CD14-positive monocyte (primary cell): ENCODE data around the gene GINS1. TPM values are rescaled to one million over a fixed set of nuclear protein-coding genes. Genes with fewer than 3 reads are reported as not detected.

Source experiments
- DNase-seq, 3 donors: peaks; one replicate each; pipeline ENCODE4 v3.0.0-alpha.2; 2011 to 2022
- H2AFZ ChIP-seq: 2 replicates; pipeline ENCODE4 v1.6.0; 2012; ENCODE audit warnings: mild to moderate bottlenecking, low read depth, low read length, inconsistent platforms; ENCODE audit not compliant: insufficient read depth, poor library complexity, severe bottlenecking
- H3K27ac ChIP-seq, 2 donors: 1 replicate in 1 of 2; 2 replicates in 1 of 2; pipeline ENCODE4 v1.5.1; 2012 to 2013; ENCODE audit warnings: low read length in 2 of 2, control low read depth in 1 of 2, inconsistent platforms in 1 of 2, low read depth in 1 of 2, mild to moderate bottlenecking in 1 of 2
- H3K27me3 ChIP-seq, 2 donors: one replicate each; pipeline versions ENCODE4 v1.6.0 to v1.6.1; 2011 to 2013; ENCODE audit warnings: low read length in 2 of 2; ENCODE audit not compliant: control insufficient read depth in 2 of 2, insufficient read depth in 2 of 2
- H3K36me3 ChIP-seq, 2 donors: replicated peaks in 1 of 2; 1 replicate in 1 of 2; 2 replicates in 1 of 2; pipeline versions ENCODE4 v1.5.1 to v1.6.1; 2012 to 2013; ENCODE audit warnings: low read length in 2 of 2, control low read depth in 1 of 2, inconsistent platforms in 1 of 2, mild to moderate bottlenecking in 1 of 2; ENCODE audit not compliant: insufficient read depth in 2 of 2, control insufficient read depth in 1 of 2
- H3K4me1 ChIP-seq, 2 donors: 1 replicate in 1 of 2; 2 replicates in 1 of 2; pipeline versions ENCODE4 v1.5.1 to v1.6.1; 2012 to 2013; ENCODE audit warnings: low read length in 2 of 2, control low read depth in 1 of 2, inconsistent platforms in 1 of 2, mild to moderate bottlenecking in 1 of 2, moderate library complexity in 1 of 2; ENCODE audit not compliant: insufficient read depth in 2 of 2, control insufficient read depth in 1 of 2
- H3K4me2 ChIP-seq: replicated peaks from 2 replicates; pipeline ENCODE3; 2012; ENCODE audit warnings: low read length, moderate library complexity, mild to moderate bottlenecking; ENCODE audit not compliant: poor library complexity, severe bottlenecking; ENCODE audit errors: extremely low read depth
- H3K4me3 ChIP-seq, 3 experiments: fragments of 200-600 bp in 1 of 3; sonication (generic) in 1 of 3; replicated peaks in 1 of 3; 1 replicate in 2 of 3; 2 replicates in 1 of 3; pipeline ENCODE4 v1.5.1; 2011 to 2013; ENCODE audit warnings: low read length in 3 of 3, mild to moderate bottlenecking in 3 of 3, control low read depth in 2 of 3, low read depth in 2 of 3, inconsistent platforms in 1 of 3, moderate library complexity in 1 of 3
- H3K79me2 ChIP-seq: 2 replicates; pipeline ENCODE4 v1.6.0; 2012; ENCODE audit warnings: mild to moderate bottlenecking, control low read depth, inconsistent platforms, low read length, moderate library complexity; ENCODE audit not compliant: insufficient read depth
- H3K9ac ChIP-seq: 2 replicates; pipeline ENCODE4 v1.6.0; 2017; ENCODE audit warnings: low read length, mild to moderate bottlenecking; ENCODE audit not compliant: insufficient read depth, poor library complexity, severe bottlenecking
- H3K9me3 ChIP-seq, 2 donors: replicated peaks in 1 of 2; 1 replicate in 1 of 2; 2 replicates in 1 of 2; pipeline versions ENCODE4 v1.5.1 to v1.6.1; 2012 to 2013; ENCODE audit warnings: low read length in 2 of 2, control low read depth in 1 of 2; ENCODE audit not compliant: control insufficient read depth in 1 of 2, insufficient read depth in 1 of 2
- H4K20me1 ChIP-seq: 2 replicates; pipeline ENCODE4 v1.6.0; 2012; ENCODE audit warnings: mild to moderate bottlenecking, low read length, control low read depth, moderate library complexity; ENCODE audit not compliant: insufficient read depth
- H3K27ac Mint-ChIP-seq, 7 donors: one replicate each; pipeline ENCODE4 v1.8.0; 2020; ENCODE audit warnings: mild to moderate bottlenecking in 7 of 7, mixed read lengths in 7 of 7, moderate library complexity in 6 of 7, inconsistent platforms in 2 of 7
- H3K27me3 Mint-ChIP-seq, 3 donors: one replicate each; pipeline ENCODE4 v1.8.0; 2021 to 2022; ENCODE audit warnings: low read depth in 3 of 3, mild to moderate bottlenecking in 3 of 3, mixed read lengths in 3 of 3, moderate library complexity in 3 of 3, inconsistent platforms in 1 of 3
- H3K36me3 Mint-ChIP-seq, 2 donors: one replicate each; pipeline ENCODE4 v1.8.0; 2020; ENCODE audit warnings: mixed read lengths in 2 of 2, inconsistent platforms in 1 of 2, mild to moderate bottlenecking in 1 of 2
- H3K4me1 Mint-ChIP-seq: one replicate; pipeline ENCODE4 v1.8.0; 2020; ENCODE audit warnings: mild to moderate bottlenecking, mixed read lengths
- H3K4me3 Mint-ChIP-seq, 2 donors: one replicate each; pipeline ENCODE4 v1.8.0; 2020; ENCODE audit warnings: mild to moderate bottlenecking in 2 of 2, mixed read lengths in 2 of 2, moderate library complexity in 1 of 2
- H3K9me3 Mint-ChIP-seq, 7 donors: one replicate each; pipeline ENCODE4 v1.8.0; 2020 to 2022; ENCODE audit warnings: mixed read lengths in 7 of 7, mild to moderate bottlenecking in 6 of 7, moderate library complexity in 6 of 7, inconsistent platforms in 2 of 7
- CTCF ChIP-seq: fragments of 200-600 bp; IDR thresholded peaks from one replicate; pipeline ENCODE4 v1.8.0; 2022; ENCODE audit warnings: antibody characterized with exemption, mild to moderate bottlenecking
- WGBS: methylation state at CpG from one replicate; pipeline ENCODE4 v1.1.5; 2013; ENCODE audit warnings: missing lambda C conversion rate; ENCODE audit not compliant: insufficient coverage; 5-methylcytosine and 5-hydroxymethylcytosine counted together
- intact Hi-C, 2 donors: fragments of 100-400 bp; cut with micrococcal nuclease; formaldehyde crosslinking; loops; one replicate each; pipeline versions ENCODE4 v1.15.0 to v1.15.1; 2023
- polyA plus RNA-seq, 3 donors: library from polyadenylated mRNA; depleted of rRNA in 1 of 3; unstranded in 2 of 3; stranded (reverse) in 1 of 3; fragments of 300-500 nt in 2 of 3; fragments of >200 nt in 1 of 3; fragmentation: Illumina TruSeq in 2 of 3; gene quantifications; 1 replicate in 2 of 3; 2 replicates in 1 of 3; pipeline ENCODE4 v1.2.3, GENCODE V29; 2012 to 2021

Gene GINS1
- polyA plus RNA-seq, 3 donors, result 0.16 to 0.48 (median 0.28) TPM

GRCh38 chr20:25484911-25485511 lies 77.5 kb downstream of the GINS1 start:
- WGBS, result 49% methylated on average over 4 of the region's 12 CpGs
- no peaks in the 10 kb centered on the region for H4K20me1 ChIP-seq
- no peak for DNase-seq
- no peaks in the 10 kb centered on the region for H3K4me1 ChIP-seq
- no peak for TF ChIP-seq CTCF
- no peaks in the 10 kb centered on the region for H3K79me2 ChIP-seq
- Mint-ChIP-seq H3K27me3 (peaks cover 10 to 23% (median 12%) of the 10 kb centered on the region in 3 donors), H3K4me3 (no peak overlapping the region), H3K4me1 (no peaks in the 10 kb centered on the region), H3K36me3 (no peaks in the 10 kb centered on the region), H3K27ac (no peak overlapping the region), H3K9me3 (no peaks in the 10 kb centered on the region)
- H3K27me3 ChIP-seq, result peaks cover 0 to 8% of the 10 kb centered on the region in 2 donors
- no peaks in the 10 kb centered on the region for H3K36me3 ChIP-seq
- no peak overlapping the region for H2AFZ ChIP-seq
- no peaks in the 10 kb centered on the region for H3K9me3 ChIP-seq
- H3K4me3 ChIP-seq, result no peak overlapping the region
- H3K9ac ChIP-seq, result no peak overlapping the region
- intact Hi-C loops, result no loop called here
- no peak overlapping the region for H3K27ac ChIP-seq
- no peak overlapping the region for H3K4me2 ChIP-seq

GRCh38 chr20:25485872-25486271 lies 78.4 kb downstream of the GINS1 start:
- WGBS, result no CpG with 5 or more reads among the region's 2 CpGs

More at GRCh38 chr20:25485872-25486271, 78.4 kb downstream of the GINS1 start:
- Mint-ChIP-seq H3K27me3 (peaks cover 13 to 23% (median 14%) of the 10 kb centered on the region in 3 donors), H3K4me1 (no peaks in the 10 kb centered on the region), H3K36me3 (no peaks in the 10 kb centered on the region), H3K9me3 (no peaks in the 10 kb centered on the region), H3K4me3 (no peak overlapping the region), H3K27ac (no peak overlapping the region)
- H3K36me3 ChIP-seq, result no peaks in the 10 kb centered on the region
- peaks cover 0 to 8% of the 10 kb centered on the region in 2 donors for H3K27me3 ChIP-seq
- no peak overlapping the region for H3K27ac ChIP-seq
- no peak overlapping the region for H3K9ac ChIP-seq
- no peaks in the 10 kb centered on the region for H3K9me3 ChIP-seq
- intact Hi-C loops, result no loop called here
- no peak overlapping the region for H2AFZ ChIP-seq
- no peaks in the 10 kb centered on the region for H3K4me1 ChIP-seq
- TF ChIP-seq CTCF, result no peak
- no peak overlapping the region for H3K4me3 ChIP-seq
- no peak for DNase-seq
- no peaks in the 10 kb centered on the region for H4K20me1 ChIP-seq
- H3K4me2 ChIP-seq, result no peak overlapping the region
- no peaks in the 10 kb centered on the region for H3K79me2 ChIP-seq
